PFSK-1 (cell line): ENCODE measurements around the gene APBA3.

Experiments
- POLR2AphosphoS5 ChIP-seq: IDR thresholded peaks from 2 replicates; pipeline ENCODE4 v1.6.1; 2012; ENCODE audit warnings: low read depth, mild to moderate bottlenecking, control low read depth, low read length, moderate library complexity
- TAF1 ChIP-seq: IDR thresholded peaks from 2 replicates; pipeline ENCODE4 v1.6.1; 2012; ENCODE audit warnings: low read length, control low read depth, borderline replicate concordance; ENCODE audit not compliant: insufficient read depth
- TF ChIP-seq, protein P1 (sequence below), 2 experiments: IDR thresholded peaks; 2 replicates each; pipeline versions ENCODE4 v1.6.1 to v1.8.0; 2011 to 2012; ENCODE audit warnings: low read depth in 2 of 2, low read length in 2 of 2, control low read depth in 1 of 2, inconsistent platforms in 1 of 2, mild to moderate bottlenecking in 1 of 2, moderate library complexity in 1 of 2; ENCODE audit not compliant: insufficient read depth in 1 of 2

GRCh38 chr19:3746371-3747056 lies 15.0 kb downstream of the APBA3 start:
- no peak for TF ChIP-seq POLR2AphosphoS5
- TF ChIP-seq TAF1: no peak
- TF ChIP-seq, protein P1, sequence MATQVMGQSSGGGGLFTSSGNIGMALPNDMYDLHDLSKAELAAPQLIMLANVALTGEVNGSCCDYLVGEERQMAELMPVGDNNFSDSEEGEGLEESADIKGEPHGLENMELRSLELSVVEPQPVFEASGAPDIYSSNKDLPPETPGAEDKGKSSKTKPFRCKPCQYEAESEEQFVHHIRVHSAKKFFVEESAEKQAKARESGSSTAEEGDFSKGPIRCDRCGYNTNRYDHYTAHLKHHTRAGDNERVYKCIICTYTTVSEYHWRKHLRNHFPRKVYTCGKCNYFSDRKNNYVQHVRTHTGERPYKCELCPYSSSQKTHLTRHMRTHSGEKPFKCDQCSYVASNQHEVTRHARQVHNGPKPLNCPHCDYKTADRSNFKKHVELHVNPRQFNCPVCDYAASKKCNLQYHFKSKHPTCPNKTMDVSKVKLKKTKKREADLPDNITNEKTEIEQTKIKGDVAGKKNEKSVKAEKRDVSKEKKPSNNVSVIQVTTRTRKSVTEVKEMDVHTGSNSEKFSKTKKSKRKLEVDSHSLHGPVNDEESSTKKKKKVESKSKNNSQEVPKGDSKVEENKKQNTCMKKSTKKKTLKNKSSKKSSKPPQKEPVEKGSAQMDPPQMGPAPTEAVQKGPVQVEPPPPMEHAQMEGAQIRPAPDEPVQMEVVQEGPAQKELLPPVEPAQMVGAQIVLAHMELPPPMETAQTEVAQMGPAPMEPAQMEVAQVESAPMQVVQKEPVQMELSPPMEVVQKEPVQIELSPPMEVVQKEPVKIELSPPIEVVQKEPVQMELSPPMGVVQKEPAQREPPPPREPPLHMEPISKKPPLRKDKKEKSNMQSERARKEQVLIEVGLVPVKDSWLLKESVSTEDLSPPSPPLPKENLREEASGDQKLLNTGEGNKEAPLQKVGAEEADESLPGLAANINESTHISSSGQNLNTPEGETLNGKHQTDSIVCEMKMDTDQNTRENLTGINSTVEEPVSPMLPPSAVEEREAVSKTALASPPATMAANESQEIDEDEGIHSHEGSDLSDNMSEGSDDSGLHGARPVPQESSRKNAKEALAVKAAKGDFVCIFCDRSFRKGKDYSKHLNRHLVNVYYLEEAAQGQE (IDR thresholded peaks at IDR 0.05; ENCODE audit: insufficient read depth in 1 of 2, low read depth in 2 of 2, low read length in 2 of 2): no peak
